Chondrocyte (in vitro differentiated cells): ENCODE data around the gene KLHL40. TPM values are rescaled to one million over a fixed set of nuclear protein-coding genes. Genes with fewer than 3 reads are reported as not detected.

Experiments
- DNase-seq: peaks from one replicate; pipeline ENCODE4 v3.0.0; 2021; ENCODE audit warnings: mixed read lengths, low spot score
- H3K27ac Mint-ChIP-seq: one replicate; pipeline ENCODE4 v1.8.0; 2021; ENCODE audit warnings: mild to moderate bottlenecking, moderate library complexity, mixed read lengths; ENCODE audit not compliant: unreplicated experiment
- H3K27me3 Mint-ChIP-seq: 2 replicates; pipeline ENCODE4 v1.8.0; 2021; ENCODE audit warnings: low read depth, mixed read lengths
- H3K36me3 Mint-ChIP-seq: 2 replicates; pipeline ENCODE4 v1.8.0; 2021; ENCODE audit warnings: low read depth, mixed read lengths
- H3K4me1 Mint-ChIP-seq: 2 replicates; pipeline ENCODE4 v1.8.0; 2021; ENCODE audit warnings: low read depth, mild to moderate bottlenecking, mixed read lengths
- H3K4me3 Mint-ChIP-seq: one replicate; pipeline ENCODE4 v1.8.0; 2021; ENCODE audit warnings: mild to moderate bottlenecking, moderate library complexity, mixed read lengths; ENCODE audit not compliant: unreplicated experiment
- H3K9me3 Mint-ChIP-seq: 2 replicates; pipeline ENCODE4 v1.8.0; 2021; ENCODE audit warnings: low read depth, mixed read lengths
- CTCF ChIP-seq: fragments of 200-600 bp; sonication (generic); IDR thresholded peaks from 2 replicates; pipeline ENCODE4 v1.5.0; 2021; ENCODE audit warnings: antibody characterized with exemption, mild to moderate bottlenecking, moderate library complexity
- total RNA-seq: library from RNA; stranded (reverse); gene quantifications from 3 replicates; pipeline ENCODE4 v1.2.1, GENCODE V29; 2021

KLHL40 gene
- total RNA-seq, 1 donor from 2014 or later: not detected

- Mint-ChIP-seq H3K27me3 (peaks cover 23% of the 10 kb centered on the region), H3K9me3 (no peaks in the 10 kb centered on the region), H3K27ac (no peak overlapping the region), H3K36me3 (no peaks in the 10 kb centered on the region), H3K4me3 (no peak overlapping the region), H3K4me1 (no peaks in the 10 kb centered on the region)
- DNase-seq: no peak
- no peak for TF ChIP-seq CTCF
These were observed 7.6 kb downstream of the KLHL40 start for GRCh38 chr3:42692667-42693529.

GRCh38 chr3:42693530-42693930, 8.2 kb downstream of the KLHL40 start:
- no peak for TF ChIP-seq CTCF
- peaks cover 25% of the 10 kb centered on the region for H3K27me3 Mint-ChIP-seq
- H3K4me1 Mint-ChIP-seq: no peaks in the 10 kb centered on the region
- no peak overlapping the region for H3K4me3 Mint-ChIP-seq
- no peaks in the 10 kb centered on the region for H3K9me3 Mint-ChIP-seq
- DNase-seq: peak; percentile 51
- H3K36me3 Mint-ChIP-seq: no peaks in the 10 kb centered on the region
- no peak overlapping the region for H3K27ac Mint-ChIP-seq

GRCh38 chr3:42694366-42694765, 9.0 kb downstream of the KLHL40 start:
- no peaks in the 10 kb centered on the region for H3K36me3 Mint-ChIP-seq
- TF ChIP-seq CTCF: no peak
- H3K9me3 Mint-ChIP-seq: no peaks in the 10 kb centered on the region
- H3K27me3 Mint-ChIP-seq: peaks cover 24% of the 10 kb centered on the region
- H3K27ac Mint-ChIP-seq: no peak overlapping the region
- no peak overlapping the region for H3K4me3 Mint-ChIP-seq
- no peaks in the 10 kb centered on the region for H3K4me1 Mint-ChIP-seq
- no peak for DNase-seq

GRCh38 chr3:42696356-42697288, 11.3 kb downstream of the KLHL40 start:
- DNase-seq: peak; percentile 85
- Mint-ChIP-seq H3K4me3 (no peak overlapping the region), H3K27me3 (peaks cover 8% of the 10 kb centered on the region), H3K9me3 (no peaks in the 10 kb centered on the region), H3K4me1 (peaks cover 3% of the 10 kb centered on the region), H3K27ac (no peak overlapping the region), H3K36me3 (no peaks in the 10 kb centered on the region)
- TF ChIP-seq CTCF: no peak
